D341Med (cell line): Measurements from ENCODE around the gene PPP1R26.
A peak's percentile ranks its signal among the peaks of the same experiment; 100 is the strongest.

Experiments used
- DNase-seq: peaks from one replicate; pipeline ENCODE4 v3.0.0; 2012; ENCODE audit warnings: low spot score

Gene PPP1R26

DNA sequence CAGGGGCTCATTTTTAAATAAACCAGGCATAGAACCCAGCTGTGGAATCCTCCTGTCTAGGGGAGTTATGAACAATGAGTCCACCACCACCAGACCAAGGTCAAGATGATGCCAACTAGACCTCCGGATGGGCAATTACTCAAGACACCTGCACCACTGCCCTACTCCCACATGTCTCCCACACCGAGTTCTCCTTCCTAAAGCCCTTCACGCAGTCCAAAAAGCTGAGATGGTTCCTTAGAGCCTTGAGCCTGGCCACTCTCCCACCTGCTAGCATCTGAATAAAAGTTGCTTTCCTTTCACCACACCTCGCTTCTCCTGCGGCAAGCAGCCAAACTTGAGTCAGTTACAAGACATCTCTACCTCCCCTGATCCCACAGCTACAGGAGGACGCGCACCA lies 15.4 kb upstream of the PPP1R26 start:
- no peak for DNase-seq

DNA sequence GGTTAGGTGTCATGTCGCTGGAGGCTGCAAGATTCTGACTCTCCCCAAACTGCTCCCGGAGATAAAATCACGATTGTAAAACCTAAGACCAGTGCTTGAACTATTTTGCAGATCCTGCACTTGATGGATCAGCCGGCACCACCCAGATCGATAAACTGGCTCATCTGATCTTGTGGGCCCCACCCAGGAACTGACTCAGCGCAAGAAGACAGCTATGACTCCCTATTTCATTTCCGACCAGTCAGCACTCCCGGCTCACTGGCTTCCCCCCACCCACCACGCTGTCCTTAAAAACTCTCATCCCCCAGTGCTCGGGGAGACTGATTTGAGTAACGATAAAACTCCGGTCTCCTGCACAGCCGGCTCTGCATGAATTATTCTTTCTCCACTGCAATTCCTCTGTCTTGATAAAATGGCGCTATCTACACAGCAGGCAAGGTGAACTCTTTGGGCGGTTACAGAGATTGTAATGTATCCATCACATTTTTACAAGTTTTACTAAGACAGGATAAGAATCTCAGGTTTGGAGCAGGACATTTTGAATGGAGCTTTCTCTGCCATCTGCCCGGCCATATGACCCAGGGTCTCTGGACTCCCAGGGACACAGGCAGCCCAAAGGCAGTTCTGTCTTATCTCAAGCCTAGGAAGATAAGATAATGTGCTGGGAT lies 10.6 kb upstream of the PPP1R26 start:
- DNase-seq: no peak

DNA sequence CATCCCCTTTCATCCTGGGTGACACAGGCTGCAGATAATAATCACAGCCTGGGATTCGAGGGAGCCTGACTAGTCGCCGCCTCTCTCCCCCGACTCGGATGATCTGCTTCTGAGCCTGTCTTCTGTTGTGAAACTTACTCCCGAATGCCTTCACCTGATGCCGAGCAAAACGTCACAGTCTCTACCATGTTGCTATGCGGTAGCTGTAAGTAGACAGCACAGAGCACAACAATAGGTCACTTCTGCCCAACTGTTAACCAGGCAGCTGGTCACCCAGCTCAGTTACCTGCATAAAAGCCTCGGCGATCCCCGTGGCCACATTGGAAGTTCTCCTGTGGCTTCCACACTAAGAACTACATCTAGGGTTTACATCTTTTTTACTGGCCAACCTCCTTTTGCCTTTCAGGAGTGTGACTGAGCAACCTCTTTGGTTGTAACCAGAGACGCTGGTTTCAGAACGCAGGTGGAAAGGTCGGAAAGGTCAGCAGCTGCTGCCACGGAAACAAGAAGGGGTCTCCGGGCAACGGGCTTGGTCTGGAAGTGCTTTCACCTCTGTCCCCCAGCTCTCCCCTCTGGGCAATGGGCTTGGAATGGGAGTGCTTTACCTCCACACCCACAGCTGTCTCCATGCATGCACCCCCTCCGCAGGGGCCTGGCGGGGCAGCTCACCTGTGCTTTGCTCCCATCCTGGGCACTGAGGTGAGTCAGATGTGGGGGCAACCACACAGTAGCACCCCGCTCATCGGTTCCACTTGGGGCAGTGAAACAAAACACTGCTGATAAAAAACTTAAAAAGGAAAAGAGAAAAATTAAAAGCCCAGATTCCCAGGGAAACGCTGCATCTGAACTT lies 7.6 kb upstream of the PPP1R26 start:
- DNase-seq: no peak

DNA sequence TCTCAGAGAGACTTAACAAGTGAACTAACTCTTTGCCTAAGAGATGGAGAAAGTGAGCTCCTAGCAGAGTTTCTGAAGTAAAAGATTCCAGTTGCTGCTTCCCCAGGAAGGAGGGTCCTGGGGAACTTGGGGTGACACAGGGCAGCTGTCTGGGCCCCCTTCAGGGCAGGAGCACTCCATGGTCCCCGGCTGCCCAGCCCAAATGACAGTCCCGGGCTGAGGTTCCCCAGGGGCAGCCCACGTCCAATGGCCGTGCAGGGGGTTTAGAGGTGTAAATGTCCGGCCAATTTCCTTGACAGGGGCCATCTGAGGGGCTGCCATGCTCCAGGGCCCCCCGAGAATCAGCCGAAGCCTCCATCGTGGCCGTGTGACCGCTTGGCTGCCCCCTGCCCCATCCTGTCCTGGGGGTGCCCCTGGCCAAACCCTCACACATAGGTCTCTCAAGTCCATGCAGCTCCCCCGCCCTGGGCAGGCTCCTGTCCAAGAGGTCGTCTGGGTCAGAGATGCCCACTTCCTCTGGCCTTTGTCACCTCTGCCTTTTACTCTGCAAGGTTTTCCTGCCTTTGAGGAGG lies 5.5 kb upstream of the PPP1R26 start:
- no peak for DNase-seq

DNA sequence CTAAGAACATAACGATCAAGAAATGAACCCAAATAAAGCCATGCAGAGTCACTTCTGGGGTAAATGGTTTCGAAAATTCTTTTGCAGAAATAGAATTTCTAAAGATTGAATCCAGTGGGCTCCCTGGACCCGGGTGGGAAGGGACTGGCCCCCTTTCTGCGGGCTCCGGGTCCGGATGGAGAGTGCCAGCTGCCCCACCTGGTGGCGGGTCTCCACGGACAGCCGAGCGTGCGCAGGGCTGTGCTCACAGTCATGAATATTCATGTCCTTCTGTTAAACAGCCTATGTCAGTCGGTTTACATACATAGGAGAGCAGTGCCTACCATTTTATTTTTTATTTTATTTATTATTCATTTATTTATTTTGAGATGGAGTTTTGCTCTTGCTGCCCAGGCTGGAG lies 4.7 kb upstream of the PPP1R26 start:
- peak; percentile 83 for DNase-seq

DNA sequence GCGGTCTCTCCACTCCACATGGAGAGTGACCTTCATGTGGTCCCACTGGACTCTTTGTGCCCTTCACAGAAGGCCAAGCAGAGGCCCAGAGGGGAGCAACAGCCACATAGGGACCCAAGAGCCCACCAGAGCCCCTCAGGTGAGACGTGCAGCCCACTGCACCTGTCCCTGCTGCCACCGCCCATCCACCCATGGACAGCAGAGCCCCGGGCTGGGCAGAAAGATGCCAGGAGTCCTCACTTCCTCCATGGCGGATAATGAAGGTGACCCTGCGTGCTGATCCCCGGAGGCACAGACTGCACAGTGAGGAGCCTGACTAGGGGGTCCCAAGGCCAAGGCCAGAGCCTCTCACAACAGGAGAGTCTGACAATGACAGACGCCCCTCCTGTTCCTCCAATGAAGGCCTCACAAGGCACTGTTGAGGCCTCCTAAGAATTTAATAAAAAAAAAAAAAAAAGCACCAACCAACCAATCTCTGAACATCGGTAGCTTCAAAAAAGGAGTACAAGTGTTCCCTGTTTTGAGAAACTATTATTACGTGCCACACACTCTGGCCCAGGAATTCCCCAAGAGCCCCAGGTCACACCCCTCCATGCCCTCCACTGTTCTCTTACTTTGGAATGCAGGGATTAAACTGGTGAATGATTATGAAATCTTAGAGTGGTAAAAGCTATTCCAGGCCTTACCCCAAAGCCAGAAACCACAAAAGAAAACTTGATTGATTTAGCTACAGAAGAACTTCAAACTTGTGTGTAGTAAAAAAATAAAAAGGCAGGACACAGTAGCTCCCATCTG lies 2.8 kb upstream of the PPP1R26 start:
- no peak for DNase-seq

DNA sequence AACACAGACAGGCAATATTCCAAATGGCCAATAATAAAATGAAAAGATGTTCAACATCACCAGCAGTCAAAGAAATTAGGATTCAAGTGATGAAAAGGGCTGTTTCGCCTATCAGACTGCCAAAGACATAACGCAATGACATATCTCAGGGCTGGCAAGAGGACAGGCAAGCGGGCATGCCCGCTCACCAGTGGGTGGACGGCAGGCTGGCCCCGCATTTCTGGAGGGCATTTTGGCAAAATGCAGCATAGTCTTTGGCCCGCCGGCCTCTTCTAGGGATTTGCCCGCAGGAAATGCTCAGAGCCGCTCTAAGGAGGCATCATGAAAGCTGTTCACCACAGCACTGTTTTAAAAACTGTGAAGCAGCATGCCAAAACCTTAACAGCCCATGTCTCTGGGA lies 1.4 kb upstream of the PPP1R26 start:
- no peak for DNase-seq

DNA sequence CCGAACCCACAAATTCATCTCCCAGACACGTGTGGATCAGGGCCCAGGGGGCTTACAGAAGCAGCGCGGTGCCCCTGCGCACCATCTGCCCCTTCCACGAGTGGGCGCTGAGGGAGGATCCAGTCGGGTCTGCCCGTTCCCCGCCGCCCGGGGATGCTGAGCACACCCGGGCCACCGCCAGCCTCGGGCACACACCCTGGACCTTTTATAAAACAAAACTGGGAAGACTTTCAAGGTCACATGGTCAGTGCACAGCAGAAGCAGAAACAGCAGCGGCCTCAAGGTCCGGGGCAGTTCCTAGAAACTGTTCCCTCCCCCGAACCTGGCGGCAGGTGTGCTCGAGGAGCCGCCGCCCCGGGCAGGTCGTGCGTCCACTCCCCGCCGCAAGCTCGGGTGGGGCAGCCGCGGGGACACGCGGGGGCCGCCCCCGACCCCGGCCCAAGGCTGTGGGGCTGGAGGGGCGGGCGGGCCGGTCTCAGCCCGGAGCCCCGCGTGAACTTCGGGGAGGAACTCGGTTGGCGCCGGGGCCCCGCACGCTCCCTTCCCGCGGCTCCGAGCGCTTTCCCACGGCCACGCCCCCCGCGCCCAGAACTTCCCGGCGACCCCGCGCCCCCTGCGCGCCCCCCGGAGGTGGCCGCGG lies 633 bp upstream of the PPP1R26 start:
- peak; percentile 73 for DNase-seq

DNA sequence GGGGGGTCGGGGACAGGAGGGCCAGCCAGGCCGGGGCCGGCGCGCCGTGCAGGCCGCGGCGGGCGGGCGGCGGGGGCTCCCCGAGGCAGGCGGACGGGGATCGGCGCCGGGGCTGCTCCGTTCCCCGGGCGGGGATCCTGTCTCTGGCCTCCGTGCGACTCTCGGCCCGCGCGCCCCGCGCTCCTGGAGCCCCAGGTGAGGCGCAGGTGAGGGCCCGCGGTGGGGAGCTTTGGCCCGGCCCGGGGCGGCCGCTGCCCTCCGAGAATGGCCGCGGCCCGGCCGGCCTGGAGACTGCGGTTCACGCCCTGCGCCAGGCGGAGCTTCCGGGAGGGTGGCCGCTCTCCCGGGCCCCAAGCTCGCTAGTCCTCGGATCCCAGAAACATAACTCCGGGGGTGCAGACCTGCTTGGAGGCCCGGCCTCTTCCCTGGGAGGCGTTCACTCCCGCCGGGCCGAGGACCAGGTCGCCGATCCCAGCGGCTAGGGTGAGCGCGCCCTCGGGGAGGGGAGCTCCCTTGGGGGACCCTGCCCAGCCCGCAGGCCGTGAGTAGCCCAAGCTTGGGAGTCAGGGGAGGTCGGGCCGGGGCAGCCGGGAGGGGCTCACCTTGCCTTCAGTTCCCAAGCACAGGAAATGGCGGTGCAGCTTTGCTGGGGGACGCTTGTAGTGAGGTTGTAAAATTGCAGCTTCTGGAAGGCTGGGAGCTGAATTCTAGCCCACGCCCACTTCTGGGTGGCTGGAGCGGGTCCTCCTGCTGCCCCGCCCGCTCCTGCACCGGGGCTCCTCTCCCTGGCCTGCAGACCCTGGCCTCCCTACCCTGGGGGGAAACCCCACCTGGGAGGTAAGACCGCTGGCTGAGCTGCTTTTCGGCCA lies 723 bp downstream of the PPP1R26 start:
- peak; percentile 69 for DNase-seq

DNA sequence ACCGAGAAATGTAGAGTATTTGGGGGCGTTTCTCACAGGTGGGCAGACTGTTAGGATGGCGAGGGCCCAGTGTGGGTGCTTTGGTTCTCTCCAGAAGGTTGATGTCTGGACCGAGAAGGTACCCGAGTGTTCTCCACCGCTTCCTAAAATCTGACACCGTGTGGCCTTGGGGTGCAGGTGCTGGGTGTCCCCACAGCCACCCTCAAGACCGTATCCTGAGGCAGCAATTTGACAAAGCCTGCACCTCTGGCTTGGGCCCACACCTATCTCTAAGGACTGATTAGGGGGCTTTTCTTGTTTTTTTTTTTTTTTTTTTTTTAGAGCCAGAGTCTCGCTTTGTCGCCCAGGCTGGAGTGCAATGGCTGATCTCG lies 1.3 kb downstream of the PPP1R26 start:
- DNase-seq: no peak

DNA sequence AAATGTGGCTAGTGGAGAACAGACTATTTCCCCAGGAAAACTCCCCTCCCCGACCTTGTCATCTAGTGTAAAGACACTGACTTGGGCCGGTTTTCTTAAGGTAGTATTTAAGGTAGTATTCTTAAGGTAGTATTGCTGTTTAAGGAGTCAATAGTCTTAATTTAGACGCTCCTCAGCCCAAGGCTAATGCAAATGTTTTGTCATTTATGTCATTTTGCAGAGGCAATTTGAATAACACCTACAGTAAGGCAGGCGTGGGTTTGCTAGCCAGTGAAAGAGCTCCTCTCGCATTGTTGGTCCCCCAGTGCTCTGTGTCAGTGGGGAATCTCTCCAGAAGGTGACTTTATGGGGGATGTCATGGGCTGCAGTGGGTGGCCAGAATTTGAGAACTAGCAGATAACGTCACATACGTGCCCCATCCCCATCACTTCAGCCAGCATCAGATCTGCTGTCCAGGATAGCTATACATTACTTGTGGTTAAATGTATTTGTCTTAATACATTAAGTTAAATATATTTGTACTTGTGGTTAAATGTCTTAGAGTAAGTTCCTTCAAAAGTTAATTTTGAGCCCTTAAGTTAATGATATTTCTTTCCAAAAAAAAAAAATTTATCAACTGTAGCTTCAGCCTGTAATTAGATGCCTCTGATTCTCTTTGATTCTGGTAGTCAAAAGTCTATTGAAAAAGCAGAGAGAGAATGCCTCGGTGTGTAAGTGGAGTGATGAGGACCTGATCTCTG lies 2.6 kb downstream of the PPP1R26 start:
- no peak for DNase-seq

DNA sequence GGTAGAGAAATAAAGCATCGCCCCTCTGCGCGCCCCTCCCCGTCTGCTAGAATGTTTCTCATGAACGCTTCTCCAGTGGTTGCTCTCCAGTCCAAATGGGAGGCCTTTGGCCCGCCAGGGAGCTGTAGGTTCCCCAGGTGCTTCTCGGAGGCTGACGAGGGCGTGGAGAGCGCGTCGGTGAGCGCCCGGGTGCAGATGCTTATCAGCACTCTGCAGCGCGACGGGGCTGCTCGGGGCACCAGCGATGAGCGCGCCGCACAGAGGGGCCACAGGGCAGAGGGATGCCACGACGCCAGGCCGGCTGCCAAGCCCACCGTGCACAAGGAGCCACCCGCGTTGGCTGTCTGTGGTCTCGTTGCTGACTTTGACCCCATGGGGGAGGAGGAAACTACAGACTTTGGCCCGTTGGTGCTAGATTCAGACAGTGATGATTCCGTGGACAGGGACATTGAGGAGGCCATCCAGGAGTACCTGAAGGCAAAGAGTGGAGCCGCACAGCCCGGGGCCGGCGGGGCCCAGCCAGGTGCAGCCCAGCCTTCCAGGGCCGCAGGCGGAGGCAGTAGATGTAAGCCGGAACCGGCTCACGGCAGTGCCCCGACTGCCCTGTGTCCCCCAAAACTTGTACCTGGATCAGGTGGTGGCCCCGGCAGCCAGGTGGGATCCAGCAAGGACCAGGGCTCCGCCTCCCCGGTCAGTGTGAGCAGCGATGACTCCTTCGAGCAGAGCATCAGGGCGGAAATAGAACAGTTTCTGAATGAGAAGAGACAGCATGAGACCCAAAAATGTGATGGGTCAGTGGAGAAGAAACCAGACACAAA lies 5.1 kb downstream of the PPP1R26 start:
- no peak for DNase-seq

DNA sequence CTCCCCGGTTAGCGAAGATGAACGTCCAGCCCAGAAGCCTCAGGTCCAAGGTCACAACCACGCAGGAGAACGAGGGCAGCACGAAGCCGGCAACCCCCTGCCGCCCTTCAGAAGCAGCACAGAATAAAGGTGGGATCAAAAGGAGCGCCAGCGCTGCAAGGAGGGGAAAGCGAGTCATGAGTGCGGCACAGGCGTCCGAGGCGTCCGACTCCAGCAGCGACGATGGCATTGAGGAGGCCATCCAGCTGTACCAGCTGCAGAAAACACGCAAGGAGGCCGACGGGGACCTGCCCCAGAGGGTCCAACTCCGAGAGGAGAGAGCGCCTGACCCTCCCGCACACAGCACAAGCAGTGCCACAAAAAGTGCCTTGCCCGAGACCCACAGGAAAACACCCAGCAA lies 5.8 kb downstream of the PPP1R26 start:
- DNase-seq: no peak

DNA sequence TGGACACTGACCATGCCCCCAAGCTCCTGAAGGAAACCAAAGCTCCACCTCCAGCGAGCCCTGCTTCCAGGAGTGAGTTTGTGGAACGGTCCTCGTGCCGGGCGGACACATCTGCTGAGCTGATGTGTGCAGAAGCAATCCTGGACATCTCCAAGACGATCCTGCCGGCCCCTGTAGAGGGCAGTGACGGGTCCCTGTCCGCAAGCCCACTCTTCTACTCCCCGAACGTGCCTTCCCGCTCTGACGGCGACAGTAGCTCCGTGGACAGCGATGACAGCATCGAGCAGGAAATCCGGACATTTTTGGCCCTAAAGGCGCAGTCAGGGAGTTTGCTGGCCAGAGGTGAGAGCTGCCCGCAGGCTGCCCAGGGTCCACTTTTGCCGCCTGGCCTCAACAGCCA lies 6.2 kb downstream of the PPP1R26 start:
- no peak for DNase-seq

DNA sequence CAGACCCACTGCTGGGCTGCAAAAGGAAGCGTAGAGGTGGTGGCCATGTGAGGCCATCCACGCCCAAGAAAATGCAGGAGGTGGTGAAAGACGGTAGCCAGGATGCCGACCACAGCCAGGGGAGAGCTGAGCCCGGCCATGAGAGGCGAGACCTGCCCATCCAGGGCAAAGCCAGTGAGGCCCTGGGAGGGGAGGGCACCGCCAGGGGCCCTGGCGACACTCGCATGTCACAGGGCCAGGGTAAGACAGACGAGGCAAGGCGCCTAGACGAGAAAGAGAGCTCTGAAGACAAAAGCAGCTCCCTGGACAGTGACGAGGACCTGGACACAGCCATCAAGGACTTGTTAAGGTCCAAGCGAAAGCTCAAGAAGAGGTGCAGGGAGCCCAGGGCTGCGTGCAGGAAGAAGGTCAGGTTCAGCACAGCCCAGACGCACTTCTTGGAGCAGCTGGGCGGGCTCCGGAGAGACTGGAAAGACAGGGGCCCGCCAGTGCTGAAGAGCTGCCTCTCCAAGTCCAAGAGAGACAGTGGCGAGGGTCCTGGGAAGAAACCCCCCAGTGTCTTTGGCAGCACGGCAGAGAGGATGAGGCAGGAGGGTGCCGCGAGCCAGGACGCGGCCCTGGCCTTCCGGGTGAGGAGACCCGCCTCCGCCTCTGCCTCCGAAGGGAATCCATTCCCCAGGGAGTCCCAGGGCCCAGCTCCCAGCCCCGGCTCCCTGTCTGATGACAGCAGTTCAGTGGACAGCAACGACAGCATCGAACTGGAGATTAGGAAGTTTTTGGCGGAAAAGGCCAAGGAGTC lies 6.9 kb downstream of the PPP1R26 start:
- DNase-seq: no peak

DNA sequence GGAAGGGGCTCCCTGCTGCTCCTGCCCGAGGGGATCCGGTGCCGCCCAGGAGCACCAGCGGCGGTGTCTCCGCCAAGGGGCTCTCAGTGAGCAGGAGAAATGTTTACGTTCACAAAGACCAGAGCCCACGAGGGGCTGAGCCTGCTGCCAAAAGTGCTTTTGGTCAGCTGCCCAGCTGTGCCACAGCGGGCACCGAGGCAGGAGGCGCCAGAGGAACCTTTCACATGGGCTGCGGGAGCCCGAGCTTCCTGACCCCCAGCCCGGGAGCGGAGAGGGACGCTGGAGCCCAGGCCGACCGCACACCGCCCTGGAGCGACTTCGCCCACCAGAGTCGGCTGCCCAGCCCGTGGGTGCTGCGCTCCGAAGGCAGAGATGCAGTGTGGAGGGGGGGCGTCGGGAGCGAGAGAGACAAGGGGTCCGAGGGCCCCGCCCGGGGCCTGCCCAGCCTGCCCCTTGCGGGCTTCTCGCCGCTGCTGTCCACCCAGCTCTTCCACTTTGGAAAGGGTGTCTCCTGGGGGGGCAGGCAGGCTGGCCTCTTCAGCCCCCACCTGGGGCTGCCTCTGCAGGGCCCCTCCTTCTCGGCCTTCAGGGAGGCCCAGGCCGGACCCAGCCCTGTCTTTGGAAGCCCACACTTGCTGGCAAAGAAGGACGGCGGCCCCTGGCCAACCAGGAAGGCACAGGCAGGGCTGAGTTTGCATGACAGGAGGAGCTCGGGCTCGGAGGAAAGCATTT lies 7.9 kb downstream of the PPP1R26 start:
- DNase-seq: no peak

DNA sequence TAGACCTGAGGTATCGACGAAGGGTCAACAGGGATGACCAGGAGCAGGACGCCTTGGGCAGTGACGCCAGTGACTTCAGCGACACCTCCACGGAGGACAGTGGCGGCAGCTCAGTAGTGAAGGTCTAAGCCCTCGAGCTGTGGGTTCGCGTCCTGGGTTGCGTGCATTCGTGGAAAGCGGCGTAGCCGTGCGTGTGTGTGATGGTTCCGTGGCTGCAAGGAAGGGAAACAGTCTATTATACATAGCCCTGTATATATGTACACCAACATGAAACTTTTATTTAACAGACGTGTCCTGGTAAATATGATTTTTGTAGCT lies 8.4 kb downstream of the PPP1R26 start:
- DNase-seq: no peak

DNA sequence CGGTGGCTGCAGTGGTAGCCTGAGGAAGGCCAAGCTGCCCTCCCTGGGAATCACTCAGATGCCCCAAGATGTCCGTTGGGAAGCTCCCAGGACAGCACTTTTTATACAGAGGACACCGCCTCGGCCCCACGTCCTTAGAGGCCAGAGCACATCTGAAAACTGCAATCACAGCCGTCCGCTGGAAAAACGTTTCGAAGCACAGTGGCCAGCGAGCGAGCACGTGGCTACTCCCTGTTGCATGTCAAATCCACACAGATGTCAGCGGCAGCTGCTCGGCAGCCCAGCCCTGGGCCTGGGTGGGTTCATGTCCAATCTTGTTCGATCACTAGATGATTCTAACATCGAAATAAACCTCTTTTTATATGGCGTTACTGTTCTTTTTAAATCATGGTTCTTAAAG lies 8.9 kb downstream of the PPP1R26 start:
- no peak for DNase-seq
